Islet of Langerhans (tissue), 1 donor: ENCODE data around the gene MUC5B.

Source experiments
- FAIRE-seq: peaks from one replicate; lab custom pipeline; 2011; peaks lifted over from hg19 to GRCh38; lab: Jason Lieb, UNC

Gene MUC5B

DNA sequence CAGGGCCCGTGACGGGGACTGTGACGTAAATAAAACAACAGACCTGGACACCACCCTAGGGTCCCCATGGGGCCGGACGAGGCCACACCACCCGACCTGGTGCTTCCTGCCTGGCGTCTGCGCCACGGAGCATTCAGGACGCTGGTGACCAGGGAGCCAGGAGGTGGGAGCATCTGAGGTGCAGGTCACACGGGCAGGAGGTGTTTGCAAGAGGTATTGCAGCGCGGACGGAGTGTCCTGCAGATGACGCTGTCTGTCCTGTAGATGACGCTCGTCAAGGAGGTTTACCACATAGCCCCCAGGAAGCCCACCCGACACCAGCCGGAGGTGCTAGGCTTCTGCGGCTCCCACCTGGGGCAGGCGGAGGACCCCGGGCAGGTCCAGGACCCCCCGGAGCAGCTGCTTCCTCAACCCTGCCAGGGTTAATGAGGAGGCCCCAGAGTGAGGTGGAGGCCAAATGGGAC is 986 bp upstream of the MUC5B start:
- FAIRE-seq = no peak

DNA sequence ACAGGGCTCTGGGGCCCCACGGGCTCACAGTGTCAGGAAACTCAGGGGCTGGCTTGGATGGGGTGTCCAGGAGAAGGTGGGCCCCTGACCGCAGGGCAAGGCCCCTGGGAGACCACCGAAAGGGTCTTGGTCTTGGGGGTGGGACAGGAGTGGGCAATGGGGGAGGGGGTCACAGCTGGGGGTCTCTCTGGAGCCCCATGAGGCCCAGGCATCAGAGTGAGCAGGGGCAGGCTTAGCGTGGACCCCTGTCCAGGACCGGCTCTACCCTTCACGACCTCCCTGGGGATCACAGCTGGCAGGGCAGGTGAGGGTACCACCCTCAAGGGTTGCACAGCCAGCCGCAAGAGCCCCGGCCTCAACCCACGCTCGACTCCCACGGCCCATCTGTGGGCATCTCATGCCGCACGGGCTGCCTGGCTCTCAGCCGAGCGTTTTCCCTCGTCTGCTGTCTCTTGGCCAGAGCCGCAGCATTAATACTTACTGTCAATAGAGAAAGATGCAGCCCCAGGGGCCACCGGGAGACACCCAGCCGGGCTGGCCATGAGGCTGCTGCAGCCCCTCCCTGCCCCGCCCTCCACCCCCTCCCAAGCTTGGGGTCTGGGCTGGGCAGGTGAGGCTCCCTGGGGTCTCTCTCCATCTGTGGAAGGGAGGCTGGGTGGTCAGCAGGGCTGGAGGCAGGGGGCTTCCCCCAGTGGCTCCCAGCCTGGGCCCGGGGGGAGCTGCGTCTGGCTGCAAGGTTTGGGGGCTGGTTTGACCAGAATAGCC is 662 bp downstream of the MUC5B start:
- no peak for FAIRE-seq

DNA sequence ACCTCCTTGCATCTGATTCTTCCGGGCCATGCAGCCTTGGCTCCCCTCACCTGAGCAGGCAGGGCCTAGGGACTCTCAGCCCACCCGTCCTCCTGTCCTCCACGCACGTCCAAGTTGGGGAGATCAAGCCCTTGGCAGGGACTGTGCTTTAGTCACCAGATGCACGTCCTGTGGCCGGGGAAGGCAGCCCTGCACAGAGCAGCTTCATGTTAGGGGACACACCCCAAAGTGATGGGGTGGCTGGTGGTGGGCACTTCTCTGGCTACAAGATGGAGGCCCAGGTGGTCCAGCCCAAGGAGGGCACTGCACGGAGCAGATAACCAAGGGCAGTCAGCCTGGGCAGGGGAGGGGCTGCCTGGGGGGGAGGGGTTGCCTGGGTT is 1.2 kb downstream of the MUC5B start:
- no peak for FAIRE-seq

DNA sequence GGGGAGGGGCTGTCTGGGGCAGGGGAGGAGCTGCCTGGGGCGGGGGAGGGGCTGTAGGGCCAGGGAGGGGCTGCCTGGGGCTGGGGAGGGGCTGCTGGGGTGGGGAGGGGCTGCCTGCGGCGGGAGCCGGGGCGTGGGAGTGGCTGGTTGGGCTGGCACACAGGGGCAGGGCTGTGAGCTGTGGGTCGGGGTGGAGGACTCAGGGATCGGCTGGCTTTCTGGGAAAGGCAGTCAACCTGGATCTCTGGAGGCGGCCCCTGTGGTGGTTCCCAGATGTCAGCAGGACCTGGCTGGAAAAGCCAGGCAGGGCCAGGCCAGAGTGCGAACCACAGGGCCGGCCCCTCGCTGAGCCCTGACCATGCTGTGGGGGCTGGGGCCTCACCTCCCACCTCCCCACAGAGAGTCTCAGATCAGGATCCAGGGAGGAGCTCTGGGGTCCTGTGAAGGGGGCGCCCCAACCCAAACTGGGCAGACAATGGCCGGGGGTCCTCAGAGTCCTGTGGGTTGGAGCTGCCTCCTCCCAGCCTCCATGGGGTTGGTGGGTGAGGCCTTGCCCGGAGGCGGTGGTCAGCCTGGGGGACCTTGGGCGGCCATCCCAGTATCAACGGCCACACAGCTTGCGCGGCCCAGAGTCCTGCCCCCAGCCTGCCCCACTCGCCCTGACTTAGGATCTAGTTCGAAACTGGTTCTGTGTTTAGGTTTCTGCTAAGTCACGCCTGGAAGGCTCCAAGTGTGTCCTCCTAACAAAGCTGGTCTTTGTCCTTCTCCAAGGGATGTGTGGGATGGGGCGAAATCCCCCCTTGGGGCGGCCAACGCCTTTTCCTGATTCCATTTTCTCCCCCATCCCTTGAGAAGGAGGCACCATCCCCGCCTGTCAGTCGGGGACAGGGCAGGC is 1.9 kb downstream of the MUC5B start:
- FAIRE-seq = no peak

DNA sequence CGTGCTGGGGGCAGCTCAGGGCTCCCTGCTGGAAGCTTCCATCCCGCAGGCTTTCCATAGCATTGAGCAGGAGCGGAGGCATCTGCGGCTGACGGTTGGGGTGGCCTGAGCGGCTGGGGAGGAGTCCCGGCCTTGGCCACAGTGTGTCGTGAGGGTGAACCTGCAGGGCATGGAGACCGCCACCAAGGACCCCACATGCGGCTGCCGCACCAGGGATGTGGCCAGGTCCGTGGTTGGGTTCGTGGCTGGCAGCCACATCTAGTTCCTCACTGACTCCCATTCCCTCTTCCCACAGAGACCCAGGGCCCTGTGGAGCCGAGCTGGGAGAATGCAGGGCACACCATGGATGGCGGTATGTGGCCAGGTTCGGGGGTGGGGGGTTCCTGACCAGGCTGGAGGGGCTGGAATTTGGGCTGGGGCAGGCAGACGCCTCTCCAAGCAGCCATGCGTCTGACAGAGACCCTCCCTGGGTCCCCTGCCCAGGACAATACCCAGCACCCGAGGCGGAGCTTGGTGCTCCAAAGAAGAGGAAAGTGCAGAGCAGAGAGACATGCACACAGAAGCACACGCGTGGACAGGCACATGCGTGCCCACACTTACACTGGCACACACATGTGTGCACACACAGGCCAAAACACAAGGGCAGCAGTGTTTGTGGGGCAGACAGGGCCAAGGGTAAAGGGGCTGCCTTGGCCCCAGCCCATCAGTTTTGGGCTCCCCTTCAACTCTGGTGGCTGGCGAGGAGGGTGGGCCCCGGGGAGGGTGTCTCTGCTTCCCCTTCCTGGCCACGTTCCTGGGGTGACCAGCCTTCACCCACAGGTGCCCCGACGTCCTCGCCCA is 2.7 kb downstream of the MUC5B start:
- no peak for FAIRE-seq

DNA sequence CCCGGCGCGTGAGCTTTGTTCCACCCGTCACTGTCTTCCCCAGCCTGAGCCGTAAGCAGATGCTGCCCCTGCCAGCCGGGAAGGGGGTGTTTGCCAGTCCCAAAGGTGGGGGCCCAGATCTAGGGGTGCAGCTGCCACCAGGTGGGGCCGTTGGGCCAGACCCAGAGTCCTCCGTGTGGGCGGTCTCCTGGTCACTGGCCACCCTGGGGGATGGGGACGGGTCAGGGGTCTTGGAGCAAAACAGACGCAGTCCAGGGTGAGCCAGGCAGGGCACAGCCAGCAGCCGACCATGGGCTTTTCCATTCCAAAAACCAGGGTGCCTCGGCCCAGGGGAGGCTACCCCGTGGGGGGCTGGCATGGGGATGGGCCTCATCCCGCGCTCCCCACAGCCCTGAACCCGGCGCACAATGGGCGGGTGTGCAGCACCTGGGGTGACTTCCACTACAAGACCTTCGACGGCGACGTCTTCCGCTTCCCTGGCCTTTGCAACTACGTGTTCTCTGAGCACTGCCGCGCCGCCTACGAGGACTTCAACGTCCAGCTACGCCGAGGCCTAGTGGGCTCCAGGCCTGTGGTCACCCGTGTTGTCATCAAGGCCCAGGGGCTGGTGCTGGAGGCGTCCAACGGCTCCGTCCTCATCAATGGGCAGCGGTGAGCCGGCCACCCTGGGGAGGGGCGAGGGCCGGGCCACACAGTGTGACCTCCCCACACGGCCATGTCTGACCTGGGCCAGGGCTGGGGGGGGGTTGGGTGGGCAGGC is 3.5 kb downstream of the MUC5B start:
- FAIRE-seq = no peak

DNA sequence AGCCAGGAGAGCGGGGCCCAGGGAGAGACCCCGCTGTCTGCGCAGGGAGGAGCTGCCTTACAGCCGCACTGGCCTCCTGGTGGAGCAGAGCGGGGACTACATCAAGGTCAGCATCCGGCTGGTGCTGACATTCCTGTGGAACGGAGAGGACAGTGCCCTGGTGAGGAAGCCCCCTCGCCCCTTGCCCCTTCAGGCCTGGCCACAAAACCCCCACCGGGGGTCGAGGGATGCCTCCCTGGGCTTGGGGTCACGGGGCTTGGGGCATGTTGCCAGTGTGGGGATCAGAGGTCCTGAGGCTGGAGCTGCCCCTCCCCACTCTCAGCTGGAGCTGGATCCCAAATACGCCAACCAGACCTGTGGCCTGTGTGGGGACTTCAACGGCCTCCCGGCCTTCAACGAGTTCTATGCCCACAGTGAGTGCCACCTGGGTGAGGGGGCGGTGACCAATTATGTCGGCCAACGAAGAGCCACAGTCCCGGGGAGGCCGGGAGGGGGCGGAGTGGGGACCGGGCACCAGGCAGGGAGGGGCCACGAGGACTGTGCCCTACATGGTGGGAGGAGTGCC is 4.2 kb downstream of the MUC5B start:
- no peak for FAIRE-seq

DNA sequence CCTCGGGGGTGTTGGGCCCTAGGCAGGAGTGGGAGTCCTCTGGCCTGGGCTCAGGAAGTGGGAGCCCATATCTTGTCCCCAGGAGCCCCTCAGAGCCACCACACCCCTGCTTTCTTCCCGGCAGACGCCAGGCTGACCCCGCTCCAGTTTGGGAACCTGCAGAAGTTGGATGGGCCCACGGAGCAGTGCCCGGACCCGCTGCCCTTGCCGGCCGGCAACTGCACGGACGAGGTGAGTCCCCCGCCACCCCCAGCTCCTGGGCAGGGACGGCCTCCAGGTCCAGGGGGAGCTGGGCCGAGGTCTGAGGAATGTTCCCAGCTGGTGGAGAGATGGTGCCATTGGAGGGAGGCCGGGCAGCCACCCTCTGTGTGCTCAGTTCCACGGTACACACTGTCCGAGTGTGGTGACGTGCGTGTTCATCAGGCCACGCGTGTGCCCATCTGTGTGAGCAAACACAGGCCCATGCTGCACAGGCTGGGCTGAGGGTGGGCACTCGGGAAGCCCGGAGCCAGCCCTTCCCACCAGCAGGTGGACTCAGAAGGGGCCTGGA is 4.8 kb downstream of the MUC5B start:
- FAIRE-seq = no peak

DNA sequence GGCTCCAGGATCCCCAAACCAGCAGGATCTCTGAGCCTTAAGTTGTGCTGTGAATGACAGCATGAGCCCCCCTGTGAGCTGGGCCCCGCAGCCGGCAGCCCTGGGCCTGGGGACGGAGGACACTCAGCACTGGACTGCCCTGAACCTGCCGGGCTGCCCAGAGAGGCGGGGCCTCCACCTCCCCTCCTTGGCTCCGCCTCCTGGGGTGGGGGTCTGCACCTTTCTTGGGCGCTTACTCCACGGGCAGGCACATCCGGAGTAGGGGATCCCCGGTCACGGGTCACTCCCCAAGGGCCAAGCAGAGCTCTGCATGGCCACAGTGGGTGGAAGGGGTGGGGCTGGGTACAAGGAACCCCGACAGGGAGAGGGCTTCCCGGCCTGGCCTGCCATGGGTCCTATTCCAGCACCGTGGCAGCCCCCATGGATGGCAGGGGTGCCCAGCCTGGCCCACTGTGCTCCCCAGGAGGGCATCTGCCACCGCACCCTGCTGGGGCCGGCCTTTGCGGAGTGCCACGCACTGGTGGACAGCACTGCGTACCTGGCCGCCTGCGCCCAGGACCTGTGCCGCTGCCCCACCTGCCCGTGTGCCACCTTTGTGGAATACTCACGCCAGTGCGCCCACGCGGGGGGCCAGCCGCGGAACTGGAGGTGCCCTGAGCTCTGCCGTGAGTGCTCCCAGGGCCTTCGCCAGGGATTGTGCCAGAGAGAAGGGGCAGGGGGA is 5.4 kb downstream of the MUC5B start:
- no peak for FAIRE-seq

DNA sequence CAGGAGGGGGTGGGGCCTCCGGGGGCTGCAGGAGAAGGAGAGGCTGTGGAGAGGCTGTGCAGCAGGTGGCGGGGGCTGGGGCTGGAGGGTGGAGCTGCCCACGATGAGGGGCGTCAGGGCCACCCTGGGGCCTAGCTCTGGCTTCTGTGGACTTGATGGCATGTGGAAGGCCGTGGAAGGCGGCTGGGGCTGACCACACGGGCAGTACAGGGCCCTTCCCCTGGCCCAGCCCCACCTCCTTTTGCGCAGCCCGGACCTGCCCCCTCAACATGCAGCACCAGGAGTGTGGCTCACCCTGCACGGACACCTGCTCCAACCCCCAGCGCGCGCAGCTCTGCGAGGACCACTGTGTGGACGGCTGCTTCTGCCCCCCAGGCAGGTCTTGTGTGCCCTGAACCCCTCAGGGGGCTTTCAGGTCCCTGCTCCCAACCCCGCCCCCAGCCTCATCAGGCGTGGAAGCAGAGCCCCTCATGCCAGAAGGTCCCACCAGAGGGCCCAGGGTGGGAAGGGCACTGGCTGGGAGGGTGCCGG is 6.1 kb downstream of the MUC5B start:
- no peak for FAIRE-seq

DNA sequence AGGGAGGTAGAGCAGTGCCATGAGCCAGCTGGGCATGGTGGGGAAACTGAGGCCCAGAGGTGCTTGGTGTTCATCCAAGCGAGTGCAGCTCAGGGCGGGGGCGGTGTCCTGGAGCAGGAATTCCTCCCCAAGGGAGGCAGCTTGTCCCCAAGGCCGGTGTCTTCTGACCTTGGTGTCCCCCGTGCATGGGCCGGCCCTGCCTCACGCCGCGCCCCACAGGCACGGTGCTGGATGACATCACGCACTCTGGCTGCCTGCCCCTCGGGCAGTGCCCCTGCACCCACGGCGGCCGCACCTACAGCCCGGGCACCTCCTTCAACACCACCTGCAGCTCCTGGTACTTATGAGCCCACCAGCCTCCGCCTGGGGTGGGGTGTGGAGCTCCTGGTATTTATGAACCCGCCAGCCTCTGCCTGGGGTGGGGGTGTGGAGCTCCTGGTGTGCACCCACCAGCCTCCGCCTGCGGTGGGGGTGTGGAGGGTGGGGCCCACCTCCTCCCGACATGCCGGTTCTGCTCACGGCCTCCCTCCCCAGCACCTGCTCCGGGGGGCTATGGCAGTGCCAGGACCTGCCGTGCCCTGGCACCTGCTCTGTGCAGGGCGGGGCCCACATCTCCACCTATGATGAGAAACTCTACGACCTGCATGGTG is 6.7 kb downstream of the MUC5B start:
- FAIRE-seq = no peak

DNA sequence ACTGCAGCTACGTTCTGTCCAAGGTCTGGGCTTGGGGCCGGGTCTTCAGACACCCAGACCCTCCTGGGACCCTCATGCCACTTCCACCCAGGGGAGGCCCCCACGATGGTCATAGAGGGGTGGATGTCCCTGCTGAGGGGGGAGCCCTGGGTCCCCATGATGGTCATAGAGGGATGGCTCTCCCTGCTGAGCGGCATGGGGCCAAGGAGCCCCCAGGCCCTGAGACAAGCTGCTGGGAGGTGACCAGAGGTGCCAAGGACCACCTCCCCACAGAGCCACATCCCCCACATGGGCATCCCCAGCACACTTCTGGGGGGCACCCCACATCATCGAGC is 7.2 kb downstream of the MUC5B start:
- FAIRE-seq = no peak

DNA sequence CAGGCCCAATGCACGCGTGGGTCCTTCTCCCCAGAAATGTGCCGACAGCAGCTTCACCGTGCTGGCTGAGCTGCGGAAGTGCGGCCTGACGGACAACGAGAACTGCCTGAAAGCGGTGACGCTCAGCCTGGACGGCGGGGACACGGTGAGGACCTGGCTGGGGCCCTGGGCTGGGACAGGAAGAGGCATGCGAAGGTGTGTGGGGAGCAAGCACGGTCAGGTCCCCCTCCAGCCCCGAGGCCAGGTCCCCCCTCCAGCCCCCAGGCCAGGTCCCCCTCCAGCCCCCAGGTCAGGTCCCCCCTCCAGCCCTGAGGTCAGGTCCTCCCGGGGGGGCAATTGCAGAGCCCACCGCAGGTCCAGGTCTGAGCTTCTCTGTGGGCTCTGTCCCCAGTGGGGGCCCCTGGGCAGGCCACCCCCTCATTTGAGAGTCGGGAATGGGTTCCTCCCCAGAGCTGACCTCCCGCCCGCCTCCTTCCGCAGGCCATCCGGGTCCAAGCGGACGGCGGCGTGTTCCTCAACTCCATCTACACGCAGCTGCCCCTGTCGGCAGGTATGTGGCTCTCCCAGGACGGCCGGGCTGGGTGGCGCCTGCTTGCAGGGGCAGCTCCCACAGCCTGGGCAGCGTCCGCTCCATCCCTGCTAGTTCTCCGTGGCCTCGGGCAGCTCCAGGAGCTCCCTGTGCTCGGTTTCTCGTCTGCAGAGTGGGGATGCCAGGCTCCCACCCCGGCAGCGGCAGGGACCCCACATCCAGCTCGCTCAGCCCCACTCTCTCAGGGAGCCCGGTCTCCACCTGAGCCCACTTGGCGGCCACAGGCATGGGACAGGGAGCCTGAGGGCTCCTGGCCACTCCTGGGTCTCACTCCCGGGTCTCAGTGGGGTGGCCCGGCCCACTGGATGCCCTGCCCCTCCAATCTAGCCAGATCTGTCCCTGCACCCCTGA is 7.9 kb downstream of the MUC5B start:
- no peak for FAIRE-seq

DNA sequence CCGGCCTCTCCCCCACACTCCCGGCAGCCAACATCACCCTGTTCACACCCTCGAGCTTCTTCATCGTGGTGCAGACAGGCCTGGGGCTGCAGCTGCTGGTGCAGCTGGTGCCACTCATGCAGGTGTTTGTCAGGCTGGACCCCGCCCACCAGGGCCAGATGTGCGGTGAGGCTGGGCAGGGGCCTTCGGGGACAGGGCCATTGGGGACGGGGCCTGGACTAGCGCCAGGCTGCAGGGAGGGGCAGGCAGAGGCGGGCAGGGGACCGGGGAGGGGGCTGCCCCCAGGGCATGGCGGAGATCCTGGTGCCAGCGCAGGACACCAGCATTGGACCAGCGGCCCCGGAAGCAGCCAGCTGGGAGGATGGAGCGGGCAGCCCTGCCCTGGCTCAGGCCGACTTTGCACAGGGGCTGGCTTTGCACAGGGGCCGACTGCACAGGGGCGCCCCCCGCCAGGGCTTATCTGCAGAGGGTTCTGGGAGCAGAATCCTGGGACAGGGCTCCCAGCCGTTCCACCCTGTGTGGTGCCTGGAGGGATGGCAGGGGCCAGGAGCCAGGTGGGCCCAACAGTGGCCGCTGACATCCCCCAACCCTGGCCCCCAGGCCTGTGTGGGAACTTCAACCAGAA is 8.6 kb downstream of the MUC5B start:
- FAIRE-seq = no peak

DNA sequence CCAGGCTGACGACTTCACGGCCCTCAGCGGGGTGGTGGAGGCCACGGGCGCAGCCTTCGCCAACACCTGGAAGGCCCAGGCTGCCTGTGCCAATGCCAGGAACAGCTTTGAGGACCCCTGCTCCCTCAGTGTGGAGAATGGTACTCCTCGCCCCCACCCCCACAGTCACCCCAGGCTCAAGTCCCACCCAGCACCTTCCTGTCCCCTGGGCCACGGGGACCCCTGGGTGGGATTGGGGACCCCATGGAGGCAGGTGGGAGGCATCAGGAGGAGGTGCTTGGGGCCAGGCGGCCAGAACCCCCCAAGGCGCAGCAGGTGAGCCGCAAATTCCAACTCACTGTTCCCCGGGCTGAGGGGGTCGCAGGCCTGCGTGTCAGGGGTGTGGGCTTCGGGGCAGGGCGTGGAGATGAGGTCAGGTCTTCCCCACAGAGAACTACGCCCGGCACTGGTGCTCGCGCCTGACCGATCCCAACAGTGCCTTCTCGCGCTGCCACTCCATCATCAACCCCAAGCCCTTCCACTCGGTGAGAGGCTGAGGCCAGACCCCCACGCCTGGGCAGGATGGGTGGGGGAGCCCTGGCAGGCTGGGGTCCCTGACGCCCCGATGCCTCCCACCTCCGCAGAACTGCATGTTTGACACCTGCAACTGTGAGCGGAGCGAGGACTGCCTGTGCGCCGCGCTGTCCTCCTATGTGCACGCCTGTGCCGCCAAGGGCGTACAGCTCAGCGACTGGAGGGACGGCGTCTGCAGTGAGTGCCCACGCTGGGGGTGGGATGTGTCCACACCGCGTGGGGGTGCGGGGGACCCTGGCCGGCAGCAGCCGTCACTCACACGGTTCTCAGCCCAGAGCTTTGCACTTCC is 9.4 kb downstream of the MUC5B start:
- FAIRE-seq = no peak

DNA sequence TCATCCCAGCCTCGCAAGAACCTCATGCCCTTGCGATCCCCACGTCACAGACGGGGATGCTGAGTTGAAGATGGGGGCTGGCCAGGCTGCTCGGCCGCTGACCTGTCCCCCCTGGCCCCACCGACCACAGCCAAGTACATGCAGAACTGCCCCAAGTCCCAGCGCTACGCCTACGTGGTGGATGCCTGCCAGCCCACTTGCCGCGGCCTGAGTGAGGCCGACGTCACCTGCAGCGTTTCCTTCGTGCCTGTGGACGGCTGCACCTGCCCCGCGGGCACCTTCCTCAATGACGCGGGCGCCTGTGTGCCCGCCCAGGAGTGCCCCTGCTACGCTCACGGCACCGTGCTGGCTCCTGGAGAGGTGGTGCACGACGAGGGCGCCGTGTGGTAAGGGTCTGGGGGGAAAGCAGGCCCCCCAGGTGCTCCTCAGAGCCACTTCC is 10.0 kb downstream of the MUC5B start:
- no peak for FAIRE-seq

DNA sequence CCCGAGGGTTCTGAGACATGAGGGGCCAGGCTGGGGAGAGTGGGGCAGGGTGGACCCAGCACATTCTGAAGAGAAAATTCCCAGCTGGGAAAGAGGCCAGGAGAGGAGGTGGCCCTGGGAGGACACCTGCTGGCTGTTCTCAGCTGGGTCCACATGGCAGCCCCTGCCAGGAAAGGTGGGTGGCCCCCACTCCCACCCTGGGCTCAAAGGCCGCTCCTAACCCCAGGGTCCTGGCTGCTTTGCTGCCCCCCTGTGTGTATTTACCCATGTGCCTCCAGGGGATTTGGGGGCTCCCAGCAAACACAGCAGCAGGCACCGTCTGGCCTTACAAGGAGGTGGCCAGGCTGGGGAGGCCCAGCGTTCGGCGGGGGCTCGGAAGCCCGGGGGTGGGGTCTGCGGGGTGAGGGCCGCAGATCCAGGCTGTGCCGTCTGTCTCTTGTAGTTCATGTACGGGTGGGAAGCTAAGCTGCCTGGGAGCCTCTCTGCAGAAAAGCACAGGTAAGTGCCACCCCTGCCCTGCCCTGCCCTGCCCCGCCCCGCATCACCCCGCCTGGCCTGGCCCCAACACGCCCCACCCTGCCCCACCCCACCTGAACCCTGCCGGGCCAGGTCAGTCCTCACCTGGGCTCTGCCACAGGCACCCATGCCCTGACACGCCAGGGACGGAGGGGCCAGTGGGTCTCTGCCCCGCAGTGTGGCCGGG is 10.6 kb downstream of the MUC5B start:
- FAIRE-seq = no peak
